Body of pancreas (tissue), 4 donors: ENCODE results near the gene BCOR. TPM values are rescaled to one million over a fixed set of nuclear protein-coding genes. Genes with fewer than 3 reads are reported as not detected.

ENCODE experiments used
- ATAC-seq: fragments of 150-250 bp; one replicate; pipeline ENCODE4 v1.9.1; 2016
- DNase-seq, 4 donors: peaks; one replicate each; pipeline ENCODE4 v3.0.0-alpha.2; 2019
- H3K27ac ChIP-seq, 4 donors: fragments of 200-600 bp; sonication (generic); 1 replicate in 3 of 4; 2 replicates in 1 of 4; pipeline versions ENCODE4 v1.5.1 to v1.6.1; 2016 to 2019; ENCODE audit warnings: mild to moderate bottlenecking in 1 of 4, mixed read lengths in 1 of 4, moderate library complexity in 1 of 4
- H3K27me3 ChIP-seq, 2 donors: fragments of 200-600 bp; sonication (generic); one replicate each; pipeline ENCODE4 v1.6.0; 2016; ENCODE audit warnings: mild to moderate bottlenecking in 1 of 2
- H3K36me3 ChIP-seq, 2 donors: fragments of 200-600 bp; sonication (generic); replicated peaks in 1 of 2; 2 replicates each; pipeline ENCODE4 v1.5.1; 2016; ENCODE audit warnings: low read depth in 2 of 2; ENCODE audit not compliant: insufficient read depth in 1 of 2
- H3K4me1 ChIP-seq: fragments of 200-600 bp; sonication (generic); one replicate; pipeline ENCODE4 v1.6.0; 2016
- H3K4me3 ChIP-seq, 2 donors: fragments of 200-600 bp; sonication (generic); 1 replicate in 1 of 2; 2 replicates in 1 of 2; pipeline ENCODE4 v1.5.1; 2016 to 2019
- H3K9me3 ChIP-seq, 3 donors: fragments of 200-600 bp; sonication (generic); 1 replicate in 2 of 3; 2 replicates in 1 of 3; pipeline ENCODE4 v1.5.1; 2016
- POLR2A ChIP-seq, 3 donors: fragments of 450-650 bp; IDR thresholded peaks; one replicate each; pipeline ENCODE4 v1.6.1; 2016; ENCODE audit warnings: antibody characterized with exemption in 3 of 3, mild to moderate bottlenecking in 2 of 3
- WGBS, 2 donors: methylation state at CpG; one replicate each; pipeline ENCODE4 v1.1.5; 2017; 5-methylcytosine and 5-hydroxymethylcytosine counted together
- intact Hi-C: fragments of 100-400 bp; cut with DNase I; formaldehyde crosslinking; loops from one replicate; pipeline ENCODE4 v1.15.1; 2023
- total RNA-seq, 2 donors: library from RNA; depleted of rRNA; stranded (reverse); fragments of >200 nt; gene quantifications; one replicate each; pipeline ENCODE4 v1.1.0, GENCODE V29; 2016
- TF ChIP-seq, protein P1 (sequence below), 7 experiments: fragments of 450-650 bp in 4 of 7; fragments of 200-600 bp in 3 of 7; sonication (generic) in 3 of 7; IDR thresholded peaks; one replicate each; pipeline ENCODE4 v1.5.1; 2016 to 2019; ENCODE audit warnings: antibody characterized with exemption in 7 of 7

Gene BCOR
- total RNA-seq, 2 donors from 2014 or later: 13.2 to 23.6 TPM

DNA sequence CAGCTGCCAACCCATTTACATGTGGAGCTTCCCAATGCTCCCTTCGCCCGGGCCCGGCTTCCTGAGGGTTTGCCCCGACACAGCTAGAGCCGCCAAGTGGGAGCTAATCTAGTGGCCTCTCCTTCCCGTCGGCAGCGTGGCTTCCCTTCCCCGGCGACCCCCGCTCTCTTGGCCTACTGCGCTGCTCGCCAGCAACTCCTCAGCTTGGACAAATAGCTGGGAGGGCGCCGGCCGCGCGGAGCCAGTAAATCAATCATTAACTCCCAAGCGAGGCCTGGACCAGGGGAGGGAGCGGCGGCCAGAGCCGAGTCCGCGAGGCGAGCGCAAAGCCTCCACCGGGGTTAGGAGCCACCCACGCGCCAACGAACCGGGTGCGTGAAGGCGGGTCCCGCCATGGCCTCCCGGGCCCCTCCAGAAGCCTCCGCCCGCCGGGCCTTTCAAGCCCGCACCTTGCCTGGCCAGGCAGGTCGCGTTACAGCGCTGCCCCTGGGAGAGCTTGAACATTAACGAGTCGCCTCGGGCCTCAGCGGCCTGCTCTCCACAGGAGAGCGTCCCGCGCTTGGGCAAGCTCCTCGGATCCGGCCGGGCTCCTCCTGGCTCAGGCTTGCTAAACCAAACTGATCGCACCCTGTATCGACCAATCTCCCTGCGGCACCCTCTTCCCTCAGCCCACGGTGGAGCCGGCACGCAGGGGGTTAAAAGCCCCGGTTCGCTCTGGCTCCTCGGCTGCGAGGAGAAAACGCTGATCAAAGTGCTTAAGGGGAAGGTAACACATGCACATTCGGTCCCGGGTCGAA is 10.6 kb upstream of the BCOR start:
- no peaks in the 10 kb centered on the region for H3K36me3 ChIP-seq
- ATAC-seq (peak; percentile 47), DNase-seq (peak; percentile 74 to 79 (median 76))
- intact Hi-C loops: no loop called here
- H3K4me1 ChIP-seq: peaks cover 40% of the 10 kb centered on the region
- no peaks in the 10 kb centered on the region for H3K27me3 ChIP-seq
- peak in 2 of 3 donors; percentile 13 to 49 for TF ChIP-seq POLR2A (IDR thresholded peaks at IDR 0.05)
- TF ChIP-seq, protein P1, sequence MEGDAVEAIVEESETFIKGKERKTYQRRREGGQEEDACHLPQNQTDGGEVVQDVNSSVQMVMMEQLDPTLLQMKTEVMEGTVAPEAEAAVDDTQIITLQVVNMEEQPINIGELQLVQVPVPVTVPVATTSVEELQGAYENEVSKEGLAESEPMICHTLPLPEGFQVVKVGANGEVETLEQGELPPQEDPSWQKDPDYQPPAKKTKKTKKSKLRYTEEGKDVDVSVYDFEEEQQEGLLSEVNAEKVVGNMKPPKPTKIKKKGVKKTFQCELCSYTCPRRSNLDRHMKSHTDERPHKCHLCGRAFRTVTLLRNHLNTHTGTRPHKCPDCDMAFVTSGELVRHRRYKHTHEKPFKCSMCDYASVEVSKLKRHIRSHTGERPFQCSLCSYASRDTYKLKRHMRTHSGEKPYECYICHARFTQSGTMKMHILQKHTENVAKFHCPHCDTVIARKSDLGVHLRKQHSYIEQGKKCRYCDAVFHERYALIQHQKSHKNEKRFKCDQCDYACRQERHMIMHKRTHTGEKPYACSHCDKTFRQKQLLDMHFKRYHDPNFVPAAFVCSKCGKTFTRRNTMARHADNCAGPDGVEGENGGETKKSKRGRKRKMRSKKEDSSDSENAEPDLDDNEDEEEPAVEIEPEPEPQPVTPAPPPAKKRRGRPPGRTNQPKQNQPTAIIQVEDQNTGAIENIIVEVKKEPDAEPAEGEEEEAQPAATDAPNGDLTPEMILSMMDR (IDR thresholded peaks at IDR 0.05): no peak
- H3K4me3 ChIP-seq: no peak overlapping the region
- 1% methylated on average over 28 of the region's 66 CpGs; no CpG with 5 or more reads in 1 of the 2 donors for WGBS, 2 donors
- H3K9me3 ChIP-seq: no peaks in the 10 kb centered on the region
- H3K27ac ChIP-seq: peak overlapping the region; percentile 88 to 98 (median 94)

DNA sequence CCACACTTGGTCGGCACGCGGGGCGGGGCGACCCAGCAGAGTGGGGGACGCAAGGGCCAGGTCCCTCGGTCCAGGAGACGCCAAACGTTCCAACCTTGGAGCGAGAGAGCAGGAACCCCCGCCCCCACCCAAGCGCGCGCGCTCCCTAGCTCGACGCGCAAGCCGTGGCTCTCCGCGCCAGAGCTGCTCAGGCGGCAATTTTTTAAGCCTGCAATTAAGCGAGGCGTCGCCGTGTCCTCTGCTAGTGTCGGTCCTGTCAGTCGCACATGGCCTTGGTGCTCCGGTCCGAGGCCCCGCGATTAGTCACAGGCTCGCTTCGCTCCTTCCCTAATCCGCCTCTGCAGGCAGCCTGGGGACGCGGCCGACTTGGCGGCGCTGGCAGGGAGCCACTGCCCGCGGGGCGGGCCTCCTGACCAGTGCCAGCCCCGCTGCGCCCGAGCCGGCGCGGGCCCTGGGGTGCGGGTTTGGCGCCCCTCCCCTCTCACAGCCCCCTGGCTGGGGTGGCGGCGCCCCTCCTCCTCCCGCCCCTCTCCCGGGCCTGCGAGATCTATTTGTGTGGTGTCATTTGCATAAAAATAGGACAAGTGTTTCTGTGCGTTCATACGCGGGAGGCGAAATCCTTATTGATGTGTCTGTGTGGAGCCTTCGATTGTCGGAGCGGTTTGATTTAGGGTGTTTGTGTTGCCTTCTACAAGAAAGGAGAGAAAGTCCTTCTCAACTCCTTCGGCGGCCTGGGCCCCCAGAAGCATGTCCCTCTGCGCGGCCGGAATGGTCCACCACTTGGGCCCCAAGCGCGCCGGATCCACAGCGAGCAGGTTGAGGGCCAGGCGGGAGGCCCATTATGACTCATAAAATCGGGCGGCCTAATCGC is 9.8 kb upstream of the BCOR start:
- Histone ChIP-seq H3K9me3 (no peaks in the 10 kb centered on the region), H3K27ac (peak overlapping the region; percentile 88 to 98 (median 94)), H3K4me1 (peaks cover 40% of the 10 kb centered on the region), H3K4me3 (no peak overlapping the region), H3K27me3 (no peaks in the 10 kb centered on the region), H3K36me3 (no peaks in the 10 kb centered on the region)
- ATAC-seq (peak; percentile 31), DNase-seq (peak; percentile 70 to 84 (median 78))
- intact Hi-C loops: no loop called here
- TF ChIP-seq, protein P1 (IDR thresholded peaks at IDR 0.05): no peak
- TF ChIP-seq POLR2A (IDR thresholded peaks at IDR 0.05): peak in 1 of 3 donors; percentile 13
- 9 to 57% methylated on average over 8 to 45 of the region's 76 CpGs for WGBS, 2 donors

DNA sequence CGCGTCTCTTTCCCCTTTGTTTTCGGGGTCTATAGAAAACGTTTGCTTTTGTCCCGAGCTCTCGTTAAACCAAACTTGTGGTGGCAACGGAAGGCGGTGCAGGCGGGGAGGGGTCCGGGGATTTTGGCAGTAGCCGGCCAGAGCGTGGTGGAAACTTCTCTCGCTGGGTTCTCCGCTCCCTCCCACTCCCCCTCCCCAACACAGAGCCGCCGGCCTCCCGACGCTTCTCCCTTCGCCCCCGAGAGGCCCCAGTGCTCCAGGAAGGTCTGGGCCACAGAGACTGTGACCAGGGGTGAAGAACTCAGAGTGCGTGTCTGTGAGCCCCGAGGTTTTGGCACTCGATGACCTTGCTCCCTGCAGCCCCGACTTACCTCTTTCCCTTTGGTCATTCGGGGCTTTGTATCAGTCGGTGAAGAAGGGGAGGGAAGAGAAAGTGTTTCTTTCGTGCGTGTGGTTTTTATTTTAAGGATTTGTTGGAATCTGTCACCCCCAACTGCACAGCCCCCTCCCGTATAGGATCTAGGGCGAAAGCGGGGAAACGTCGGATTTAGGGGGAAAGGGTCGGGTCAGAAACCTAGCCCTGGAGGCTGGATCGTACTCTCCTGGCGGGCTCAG is 9.0 kb upstream of the BCOR start:
- ATAC-seq: no peak
- no peaks in the 10 kb centered on the region for H3K36me3 ChIP-seq
- H3K9me3 ChIP-seq: no peaks in the 10 kb centered on the region
- peak overlapping the region; percentile 88 to 98 (median 94) for H3K27ac ChIP-seq
- intact Hi-C loops: no loop called here
- no peak overlapping the region for H3K4me3 ChIP-seq
- H3K4me1 ChIP-seq: peaks cover 40% of the 10 kb centered on the region
- WGBS, 2 donors: 0 to 3% methylated on average over 14 to 34 of the region's 36 CpGs
- TF ChIP-seq, protein P1 (IDR thresholded peaks at IDR 0.05): no peak
- peak in 2 of 3 donors; percentile 8 to 31 for TF ChIP-seq POLR2A (IDR thresholded peaks at IDR 0.05)
- DNase-seq: no peak
- H3K27me3 ChIP-seq: no peaks in the 10 kb centered on the region

DNA sequence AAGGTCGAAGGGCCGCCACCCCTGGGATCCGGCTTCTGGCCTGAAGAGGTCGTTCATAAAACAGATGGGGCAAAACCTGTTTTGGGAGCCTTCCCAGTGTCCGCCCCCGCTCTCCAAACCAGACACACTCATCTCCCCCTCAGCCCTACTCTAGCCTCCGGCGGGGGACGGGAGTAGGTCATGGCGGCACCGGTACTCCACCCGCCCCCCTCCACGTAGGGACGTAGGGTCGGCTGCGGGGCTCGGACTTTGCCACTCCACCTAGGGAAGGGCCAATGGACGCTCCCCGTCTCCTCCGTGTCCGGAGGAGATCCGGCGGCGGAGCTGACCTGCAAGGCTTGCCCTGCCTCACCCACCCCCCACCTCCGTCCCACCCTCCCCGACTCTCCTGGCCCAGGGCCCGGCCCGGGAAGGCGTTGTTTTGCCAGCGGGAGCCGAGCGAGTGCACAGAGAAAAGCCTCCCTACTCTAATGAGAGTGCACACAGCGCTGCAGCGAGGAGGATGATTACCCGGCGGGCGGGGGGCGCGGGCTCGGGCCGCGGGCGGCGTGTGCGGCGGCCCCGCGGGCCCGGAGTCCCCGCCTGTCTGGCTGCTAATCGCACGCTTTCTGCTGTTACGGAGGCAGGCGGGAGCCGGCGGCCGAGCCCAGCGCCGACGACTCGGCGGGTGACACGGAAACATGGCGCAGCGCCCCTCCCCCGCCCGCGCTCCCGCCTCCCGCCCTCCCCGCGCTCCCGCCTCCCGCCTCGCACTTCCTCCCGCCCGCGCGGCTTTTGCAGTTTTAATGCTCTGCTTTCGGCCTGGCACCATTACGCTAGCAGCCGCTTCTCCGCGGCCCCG is 8.3 kb upstream of the BCOR start:
- DNase-seq (peak; percentile 76 to 80 (median 77)), ATAC-seq (peak; percentile 37)
- H3K4me3 ChIP-seq: peak overlapping the region in 1 of 2 donors; percentile 3
- peak in 2 of 3 donors; percentile 21 to 27 for TF ChIP-seq POLR2A (IDR thresholded peaks at IDR 0.05)
- TF ChIP-seq, protein P1 (IDR thresholded peaks at IDR 0.05): no peak
- H3K36me3 ChIP-seq: no peaks in the 10 kb centered on the region
- peak overlapping the region; percentile 88 to 98 (median 94) for H3K27ac ChIP-seq
- 0% methylated on average over 66 of the region's 85 CpGs; no CpG with 5 or more reads in 1 of the 2 donors for WGBS, 2 donors
- no peaks in the 10 kb centered on the region for H3K9me3 ChIP-seq
- no peaks in the 10 kb centered on the region for H3K27me3 ChIP-seq
- H3K4me1 ChIP-seq: peaks cover 40% of the 10 kb centered on the region
- intact Hi-C loops: no loop called here
